ENCODE measurements around the gene KLHL26.

DNA sequence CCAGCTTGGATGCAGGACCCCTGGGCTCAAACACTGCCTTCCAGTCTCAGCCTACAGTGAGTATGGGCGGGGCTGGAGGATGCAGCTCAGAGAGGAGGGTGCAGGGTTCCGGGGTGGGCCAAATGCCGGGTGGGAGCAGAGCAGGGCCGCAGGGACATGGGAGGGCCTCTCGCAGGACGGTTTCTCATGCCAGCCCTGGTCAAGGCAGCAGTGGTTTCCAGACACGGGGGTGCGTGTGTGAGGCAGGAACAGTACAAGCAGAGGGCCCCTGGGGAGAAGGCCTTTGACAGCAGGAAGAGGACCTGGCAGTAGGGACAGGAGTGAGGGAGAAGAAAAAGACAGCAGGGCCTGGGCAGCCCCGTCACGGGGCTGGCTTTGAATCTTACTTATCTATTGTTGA, 80.8 kb downstream of the KLHL26 start:
- TF ChIP-seq, protein P1, sequence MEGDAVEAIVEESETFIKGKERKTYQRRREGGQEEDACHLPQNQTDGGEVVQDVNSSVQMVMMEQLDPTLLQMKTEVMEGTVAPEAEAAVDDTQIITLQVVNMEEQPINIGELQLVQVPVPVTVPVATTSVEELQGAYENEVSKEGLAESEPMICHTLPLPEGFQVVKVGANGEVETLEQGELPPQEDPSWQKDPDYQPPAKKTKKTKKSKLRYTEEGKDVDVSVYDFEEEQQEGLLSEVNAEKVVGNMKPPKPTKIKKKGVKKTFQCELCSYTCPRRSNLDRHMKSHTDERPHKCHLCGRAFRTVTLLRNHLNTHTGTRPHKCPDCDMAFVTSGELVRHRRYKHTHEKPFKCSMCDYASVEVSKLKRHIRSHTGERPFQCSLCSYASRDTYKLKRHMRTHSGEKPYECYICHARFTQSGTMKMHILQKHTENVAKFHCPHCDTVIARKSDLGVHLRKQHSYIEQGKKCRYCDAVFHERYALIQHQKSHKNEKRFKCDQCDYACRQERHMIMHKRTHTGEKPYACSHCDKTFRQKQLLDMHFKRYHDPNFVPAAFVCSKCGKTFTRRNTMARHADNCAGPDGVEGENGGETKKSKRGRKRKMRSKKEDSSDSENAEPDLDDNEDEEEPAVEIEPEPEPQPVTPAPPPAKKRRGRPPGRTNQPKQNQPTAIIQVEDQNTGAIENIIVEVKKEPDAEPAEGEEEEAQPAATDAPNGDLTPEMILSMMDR (IDR thresholded peaks at IDR 0.05), result no peak
- no peak for TF ChIP-seq ZFX (IDR thresholded peaks at IDR 0.05; ENCODE audit: borderline replicate concordance)
